Tibial nerve (tissue), 4 donors: ENCODE data around the gene ENOX1.

Experiments
- EP300 ChIP-seq, 2 donors: sonication (generic); formaldehyde crosslinking; IDR thresholded peaks; one replicate each; pipeline ENCODE4 v1.6.1; 2017; ENCODE audit warnings: antibody characterized with exemption in 2 of 2, mild to moderate bottlenecking in 1 of 2
- POLR2A ChIP-seq, 2 donors: fragments of 450-650 bp; IDR thresholded peaks; one replicate each; pipeline ENCODE4 v1.6.1; 2017; ENCODE audit warnings: antibody characterized with exemption in 2 of 2, mild to moderate bottlenecking in 2 of 2, moderate library complexity in 2 of 2
- TF ChIP-seq, protein P1 (sequence below), 5 experiments: fragments of 200-600 bp in 3 of 5; fragments of 450-650 bp in 2 of 5; sonication (generic) in 3 of 5; IDR thresholded peaks; one replicate each; pipeline ENCODE4 v1.5.1; 2016 to 2019; ENCODE audit warnings: antibody characterized with exemption in 5 of 5, mild to moderate bottlenecking in 3 of 5, moderate library complexity in 2 of 5

DNA sequence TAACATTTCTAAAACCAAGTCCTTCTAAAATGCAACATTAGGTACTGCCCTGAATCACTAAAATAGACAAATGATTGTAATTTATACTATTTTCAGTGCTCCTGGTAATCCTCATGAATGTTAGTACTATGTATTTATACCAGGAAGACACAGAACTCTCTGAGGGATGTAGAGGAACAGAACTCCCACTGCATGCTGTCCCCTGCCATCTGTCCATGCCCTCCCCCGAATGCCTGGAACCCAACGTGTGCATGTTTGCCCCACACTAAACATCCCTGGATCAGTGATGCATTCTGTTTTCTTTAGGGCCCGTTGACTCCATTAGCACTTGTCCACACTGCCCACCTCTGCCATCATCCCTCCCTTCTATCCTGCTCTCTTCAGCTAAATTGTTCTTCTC lies 26.5 kb downstream of the ENOX1 start:
- TF ChIP-seq, protein P1, sequence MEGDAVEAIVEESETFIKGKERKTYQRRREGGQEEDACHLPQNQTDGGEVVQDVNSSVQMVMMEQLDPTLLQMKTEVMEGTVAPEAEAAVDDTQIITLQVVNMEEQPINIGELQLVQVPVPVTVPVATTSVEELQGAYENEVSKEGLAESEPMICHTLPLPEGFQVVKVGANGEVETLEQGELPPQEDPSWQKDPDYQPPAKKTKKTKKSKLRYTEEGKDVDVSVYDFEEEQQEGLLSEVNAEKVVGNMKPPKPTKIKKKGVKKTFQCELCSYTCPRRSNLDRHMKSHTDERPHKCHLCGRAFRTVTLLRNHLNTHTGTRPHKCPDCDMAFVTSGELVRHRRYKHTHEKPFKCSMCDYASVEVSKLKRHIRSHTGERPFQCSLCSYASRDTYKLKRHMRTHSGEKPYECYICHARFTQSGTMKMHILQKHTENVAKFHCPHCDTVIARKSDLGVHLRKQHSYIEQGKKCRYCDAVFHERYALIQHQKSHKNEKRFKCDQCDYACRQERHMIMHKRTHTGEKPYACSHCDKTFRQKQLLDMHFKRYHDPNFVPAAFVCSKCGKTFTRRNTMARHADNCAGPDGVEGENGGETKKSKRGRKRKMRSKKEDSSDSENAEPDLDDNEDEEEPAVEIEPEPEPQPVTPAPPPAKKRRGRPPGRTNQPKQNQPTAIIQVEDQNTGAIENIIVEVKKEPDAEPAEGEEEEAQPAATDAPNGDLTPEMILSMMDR (IDR thresholded peaks at IDR 0.05), result no peak
- TF ChIP-seq POLR2A (IDR thresholded peaks at IDR 0.05) (no peak), EP300 (IDR thresholded peaks at IDR 0.05) (no peak)
